ENCODE measurements around the gene GRB10. TPM values are rescaled to one million over a fixed set of nuclear protein-coding genes. Genes with fewer than 3 reads are reported as not detected.

Gene GRB10
- total and polyA plus RNA-seq, 4 donors, result 10.7 to 53.1 (median 17.5) TPM

DNA sequence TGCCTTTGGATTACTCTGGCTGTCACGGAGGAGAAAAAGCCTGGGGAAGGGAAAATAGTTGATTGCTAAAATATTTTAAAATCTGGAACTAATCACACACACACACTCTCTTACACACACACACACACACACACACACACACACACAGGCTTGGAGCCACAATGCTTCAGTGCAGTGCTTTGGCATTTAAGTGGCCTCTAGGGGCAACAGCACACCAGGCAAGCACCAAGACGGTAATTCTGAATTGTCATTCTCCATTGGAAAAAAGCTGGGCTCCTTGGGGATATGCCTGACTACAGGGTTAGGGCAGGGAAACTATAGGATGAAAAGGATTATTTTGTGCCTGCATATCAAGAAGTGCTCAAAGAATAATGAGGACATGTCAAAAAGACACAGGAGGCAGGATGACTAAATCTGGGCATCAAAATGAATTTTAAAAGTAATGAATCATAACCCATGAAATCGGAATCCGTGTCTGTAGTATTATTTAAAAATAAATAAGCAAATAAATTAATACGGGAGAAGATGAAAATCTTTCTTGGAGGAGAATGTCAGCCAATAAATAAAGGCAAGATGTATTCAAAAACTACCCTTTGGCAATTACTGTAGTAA, 187.1 kb downstream of the GRB10 start:
- Histone ChIP-seq H3K9me3 (ENCODE audit: control insufficient read depth in 4 of 4, low read length in 3 of 4) (no peaks in the 10 kb centered on the region), H3K27me3 (ENCODE audit: control insufficient read depth in 4 of 4, insufficient read depth in 4 of 4, low read length in 3 of 4) (no peaks in the 10 kb centered on the region), H3K9ac (ENCODE audit: low read depth in 1 of 2, low read length in 2 of 2) (no peak overlapping the region), H3K4me3 (ENCODE audit: low read depth in 1 of 3, low read length in 3 of 3) (no peak overlapping the region), H3K27ac (ENCODE audit: low read depth in 1 of 2, low read length in 2 of 2) (no peak overlapping the region), H3K4me1 (ENCODE audit: control insufficient read depth in 4 of 4, insufficient read depth in 4 of 4, low read length in 3 of 4) (no peaks in the 10 kb centered on the region), H3K36me3 (ENCODE audit: control insufficient read depth in 4 of 4, insufficient read depth in 3 of 4, low read depth in 1 of 4, low read length in 3 of 4) (peaks cover 0 to 38% (median 29%) of the 10 kb centered on the region in 4 donors)
- DNase-seq (ENCODE audit: low spot score), result no peak
- 77% methylated on average over 5 of the region's 5 CpGs for WGBS
- TF ChIP-seq RXRA (IDR thresholded peaks at IDR 0.05), result peak in 1 of 2 donors; percentile 32
- TF ChIP-seq, protein P1, sequence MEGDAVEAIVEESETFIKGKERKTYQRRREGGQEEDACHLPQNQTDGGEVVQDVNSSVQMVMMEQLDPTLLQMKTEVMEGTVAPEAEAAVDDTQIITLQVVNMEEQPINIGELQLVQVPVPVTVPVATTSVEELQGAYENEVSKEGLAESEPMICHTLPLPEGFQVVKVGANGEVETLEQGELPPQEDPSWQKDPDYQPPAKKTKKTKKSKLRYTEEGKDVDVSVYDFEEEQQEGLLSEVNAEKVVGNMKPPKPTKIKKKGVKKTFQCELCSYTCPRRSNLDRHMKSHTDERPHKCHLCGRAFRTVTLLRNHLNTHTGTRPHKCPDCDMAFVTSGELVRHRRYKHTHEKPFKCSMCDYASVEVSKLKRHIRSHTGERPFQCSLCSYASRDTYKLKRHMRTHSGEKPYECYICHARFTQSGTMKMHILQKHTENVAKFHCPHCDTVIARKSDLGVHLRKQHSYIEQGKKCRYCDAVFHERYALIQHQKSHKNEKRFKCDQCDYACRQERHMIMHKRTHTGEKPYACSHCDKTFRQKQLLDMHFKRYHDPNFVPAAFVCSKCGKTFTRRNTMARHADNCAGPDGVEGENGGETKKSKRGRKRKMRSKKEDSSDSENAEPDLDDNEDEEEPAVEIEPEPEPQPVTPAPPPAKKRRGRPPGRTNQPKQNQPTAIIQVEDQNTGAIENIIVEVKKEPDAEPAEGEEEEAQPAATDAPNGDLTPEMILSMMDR (IDR thresholded peaks at IDR 0.05; ENCODE audit: low read depth, low read length, missing input control), result peak; percentile 62
- no peak for TF ChIP-seq NR2F2 (IDR thresholded peaks at IDR 0.05)
- TF ChIP-seq EGR1 (IDR thresholded peaks at IDR 0.05; ENCODE audit: low read depth in 2 of 2), result no peak
- TF ChIP-seq, protein P2, sequence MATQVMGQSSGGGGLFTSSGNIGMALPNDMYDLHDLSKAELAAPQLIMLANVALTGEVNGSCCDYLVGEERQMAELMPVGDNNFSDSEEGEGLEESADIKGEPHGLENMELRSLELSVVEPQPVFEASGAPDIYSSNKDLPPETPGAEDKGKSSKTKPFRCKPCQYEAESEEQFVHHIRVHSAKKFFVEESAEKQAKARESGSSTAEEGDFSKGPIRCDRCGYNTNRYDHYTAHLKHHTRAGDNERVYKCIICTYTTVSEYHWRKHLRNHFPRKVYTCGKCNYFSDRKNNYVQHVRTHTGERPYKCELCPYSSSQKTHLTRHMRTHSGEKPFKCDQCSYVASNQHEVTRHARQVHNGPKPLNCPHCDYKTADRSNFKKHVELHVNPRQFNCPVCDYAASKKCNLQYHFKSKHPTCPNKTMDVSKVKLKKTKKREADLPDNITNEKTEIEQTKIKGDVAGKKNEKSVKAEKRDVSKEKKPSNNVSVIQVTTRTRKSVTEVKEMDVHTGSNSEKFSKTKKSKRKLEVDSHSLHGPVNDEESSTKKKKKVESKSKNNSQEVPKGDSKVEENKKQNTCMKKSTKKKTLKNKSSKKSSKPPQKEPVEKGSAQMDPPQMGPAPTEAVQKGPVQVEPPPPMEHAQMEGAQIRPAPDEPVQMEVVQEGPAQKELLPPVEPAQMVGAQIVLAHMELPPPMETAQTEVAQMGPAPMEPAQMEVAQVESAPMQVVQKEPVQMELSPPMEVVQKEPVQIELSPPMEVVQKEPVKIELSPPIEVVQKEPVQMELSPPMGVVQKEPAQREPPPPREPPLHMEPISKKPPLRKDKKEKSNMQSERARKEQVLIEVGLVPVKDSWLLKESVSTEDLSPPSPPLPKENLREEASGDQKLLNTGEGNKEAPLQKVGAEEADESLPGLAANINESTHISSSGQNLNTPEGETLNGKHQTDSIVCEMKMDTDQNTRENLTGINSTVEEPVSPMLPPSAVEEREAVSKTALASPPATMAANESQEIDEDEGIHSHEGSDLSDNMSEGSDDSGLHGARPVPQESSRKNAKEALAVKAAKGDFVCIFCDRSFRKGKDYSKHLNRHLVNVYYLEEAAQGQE (IDR thresholded peaks at IDR 0.05), result no peak
- TF ChIP-seq, protein P3, sequence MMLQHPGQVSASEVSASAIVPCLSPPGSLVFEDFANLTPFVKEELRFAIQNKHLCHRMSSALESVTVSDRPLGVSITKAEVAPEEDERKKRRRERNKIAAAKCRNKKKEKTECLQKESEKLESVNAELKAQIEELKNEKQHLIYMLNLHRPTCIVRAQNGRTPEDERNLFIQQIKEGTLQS (IDR thresholded peaks at IDR 0.05), result no peak
- TF ChIP-seq HNF4A (conservative IDR thresholded peaks at IDR 0.05), result peak in 1 of 2 donors; percentile 45
- TF ChIP-seq RAD21 (IDR thresholded peaks at IDR 0.05), result peak; percentile 89 to 93

DNA sequence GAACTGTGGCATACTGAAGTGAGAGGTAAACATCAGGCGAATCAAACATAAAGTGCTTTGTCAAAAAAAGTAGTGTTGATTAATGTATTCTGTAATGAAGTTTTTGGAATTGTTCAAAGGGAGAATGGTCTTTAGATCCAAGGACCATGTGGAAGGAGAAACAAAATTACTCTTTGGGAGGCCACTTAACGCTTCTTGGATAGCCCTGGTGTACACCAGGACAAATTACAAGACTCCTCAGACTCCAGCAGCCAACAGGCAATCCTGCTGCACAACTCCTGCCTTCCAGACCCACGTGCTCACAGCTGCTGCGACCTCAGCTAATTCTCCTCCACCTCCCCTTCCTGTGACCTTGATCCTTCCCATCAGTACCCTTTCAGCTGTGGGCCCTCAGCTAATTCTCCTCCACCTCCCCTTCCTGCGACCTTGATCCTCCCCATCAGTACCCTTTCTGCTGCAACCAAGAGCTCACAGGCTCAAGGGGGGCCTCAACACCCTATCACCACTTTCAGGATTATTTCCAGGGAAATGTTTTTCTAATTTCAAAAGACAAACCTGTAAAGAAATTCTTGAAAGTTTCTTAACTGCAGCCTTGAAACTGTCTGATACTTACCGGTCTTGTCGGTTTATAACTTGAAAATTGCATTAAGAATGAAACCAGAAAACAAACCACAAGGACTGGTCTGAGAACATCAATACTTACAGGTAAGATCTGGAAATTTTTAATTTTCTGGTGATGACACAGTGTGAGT, 187.8 kb downstream of the GRB10 start:
- DNase-seq (ENCODE audit: low spot score), result no peak
- H3K4me3 ChIP-seq (ENCODE audit: low read depth in 1 of 3, low read length in 3 of 3), result no peak overlapping the region
- TF ChIP-seq, protein P1 (IDR thresholded peaks at IDR 0.05; ENCODE audit: low read depth, low read length, missing input control), result no peak
- TF ChIP-seq, protein P3 (IDR thresholded peaks at IDR 0.05), result no peak
- TF ChIP-seq NR2F2 (IDR thresholded peaks at IDR 0.05) (no peak), RAD21 (IDR thresholded peaks at IDR 0.05) (no peak), GABPA (IDR thresholded peaks at IDR 0.05 in 1 of 2, conservative IDR thresholded peaks at IDR 0.05 in 1 of 2) (no peak), FOXA1 (IDR thresholded peaks at IDR 0.05) (no peak), EGR1 (IDR thresholded peaks at IDR 0.05; ENCODE audit: low read depth in 2 of 2) (no peak), JUND (IDR thresholded peaks at IDR 0.05) (no peak), SP1 (IDR thresholded peaks at IDR 0.05) (no peak), HNF4G (IDR thresholded peaks at IDR 0.05) (no peak), YY1 (IDR thresholded peaks at IDR 0.05) (no peak), HNF4A (conservative IDR thresholded peaks at IDR 0.05) (no peak), RXRA (IDR thresholded peaks at IDR 0.05) (no peak), TAF1 (conservative IDR thresholded peaks at IDR 0.05) (no peak)
- TF ChIP-seq, protein P2 (IDR thresholded peaks at IDR 0.05), result no peak
- no peaks in the 10 kb centered on the region for H3K27me3 ChIP-seq (ENCODE audit: control insufficient read depth in 4 of 4, insufficient read depth in 4 of 4, low read length in 3 of 4)
- 85% methylated on average over 7 of the region's 7 CpGs for WGBS
- peaks cover 0 to 35% (median 29%) of the 10 kb centered on the region in 4 donors for H3K36me3 ChIP-seq (ENCODE audit: control insufficient read depth in 4 of 4, insufficient read depth in 3 of 4, low read depth in 1 of 4, low read length in 3 of 4)
- H3K27ac ChIP-seq (ENCODE audit: low read depth in 1 of 2, low read length in 2 of 2), result no peak overlapping the region
- H3K9ac ChIP-seq (ENCODE audit: low read depth in 1 of 2, low read length in 2 of 2), result no peak overlapping the region
- H3K9me3 ChIP-seq (ENCODE audit: control insufficient read depth in 4 of 4, low read length in 3 of 4), result no peaks in the 10 kb centered on the region
- H3K4me1 ChIP-seq (ENCODE audit: control insufficient read depth in 4 of 4, insufficient read depth in 4 of 4, low read length in 3 of 4), result no peaks in the 10 kb centered on the region
